ENCODE measurements around the gene MYMK.

Gene MYMK

GRCh38 chr9:133502112-133502511, 22.6 kb downstream of the MYMK start:
- no peak overlapping the region for H3K4me3 ChIP-seq (ENCODE audit: low read depth, low read length)
- TF ChIP-seq, protein P1, sequence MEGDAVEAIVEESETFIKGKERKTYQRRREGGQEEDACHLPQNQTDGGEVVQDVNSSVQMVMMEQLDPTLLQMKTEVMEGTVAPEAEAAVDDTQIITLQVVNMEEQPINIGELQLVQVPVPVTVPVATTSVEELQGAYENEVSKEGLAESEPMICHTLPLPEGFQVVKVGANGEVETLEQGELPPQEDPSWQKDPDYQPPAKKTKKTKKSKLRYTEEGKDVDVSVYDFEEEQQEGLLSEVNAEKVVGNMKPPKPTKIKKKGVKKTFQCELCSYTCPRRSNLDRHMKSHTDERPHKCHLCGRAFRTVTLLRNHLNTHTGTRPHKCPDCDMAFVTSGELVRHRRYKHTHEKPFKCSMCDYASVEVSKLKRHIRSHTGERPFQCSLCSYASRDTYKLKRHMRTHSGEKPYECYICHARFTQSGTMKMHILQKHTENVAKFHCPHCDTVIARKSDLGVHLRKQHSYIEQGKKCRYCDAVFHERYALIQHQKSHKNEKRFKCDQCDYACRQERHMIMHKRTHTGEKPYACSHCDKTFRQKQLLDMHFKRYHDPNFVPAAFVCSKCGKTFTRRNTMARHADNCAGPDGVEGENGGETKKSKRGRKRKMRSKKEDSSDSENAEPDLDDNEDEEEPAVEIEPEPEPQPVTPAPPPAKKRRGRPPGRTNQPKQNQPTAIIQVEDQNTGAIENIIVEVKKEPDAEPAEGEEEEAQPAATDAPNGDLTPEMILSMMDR (IDR thresholded peaks at IDR 0.05; ENCODE audit: insufficient read depth, low read depth, low read length, missing control alignments), result no peak
- DNase-seq (ENCODE audit: low read depth), result no peak

DNA sequence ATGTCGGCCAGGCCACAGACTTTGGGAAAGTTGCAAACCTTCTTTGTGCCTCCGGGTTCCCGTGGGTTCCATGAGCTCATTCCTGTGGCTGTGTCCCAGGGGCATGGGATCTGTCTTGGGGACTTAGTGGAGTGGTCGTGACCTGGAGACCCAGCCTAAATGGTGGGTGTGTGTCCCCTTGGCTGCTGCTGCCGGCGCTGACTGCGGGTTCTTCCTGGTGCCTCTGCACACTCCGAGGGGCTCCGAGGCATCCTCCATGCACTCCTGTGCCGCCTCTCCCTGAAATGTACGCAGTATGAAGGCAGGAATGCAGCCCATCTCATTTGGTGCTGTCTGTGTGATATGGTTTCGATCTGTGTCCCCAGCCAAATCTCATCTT, 24.9 kb downstream of the MYMK start:
- TF ChIP-seq, protein P1 (IDR thresholded peaks at IDR 0.05; ENCODE audit: insufficient read depth, low read depth, low read length, missing control alignments), result no peak
- no peak overlapping the region for H3K4me3 ChIP-seq (ENCODE audit: low read depth, low read length)
- DNase-seq (ENCODE audit: low read depth), result no peak

DNA sequence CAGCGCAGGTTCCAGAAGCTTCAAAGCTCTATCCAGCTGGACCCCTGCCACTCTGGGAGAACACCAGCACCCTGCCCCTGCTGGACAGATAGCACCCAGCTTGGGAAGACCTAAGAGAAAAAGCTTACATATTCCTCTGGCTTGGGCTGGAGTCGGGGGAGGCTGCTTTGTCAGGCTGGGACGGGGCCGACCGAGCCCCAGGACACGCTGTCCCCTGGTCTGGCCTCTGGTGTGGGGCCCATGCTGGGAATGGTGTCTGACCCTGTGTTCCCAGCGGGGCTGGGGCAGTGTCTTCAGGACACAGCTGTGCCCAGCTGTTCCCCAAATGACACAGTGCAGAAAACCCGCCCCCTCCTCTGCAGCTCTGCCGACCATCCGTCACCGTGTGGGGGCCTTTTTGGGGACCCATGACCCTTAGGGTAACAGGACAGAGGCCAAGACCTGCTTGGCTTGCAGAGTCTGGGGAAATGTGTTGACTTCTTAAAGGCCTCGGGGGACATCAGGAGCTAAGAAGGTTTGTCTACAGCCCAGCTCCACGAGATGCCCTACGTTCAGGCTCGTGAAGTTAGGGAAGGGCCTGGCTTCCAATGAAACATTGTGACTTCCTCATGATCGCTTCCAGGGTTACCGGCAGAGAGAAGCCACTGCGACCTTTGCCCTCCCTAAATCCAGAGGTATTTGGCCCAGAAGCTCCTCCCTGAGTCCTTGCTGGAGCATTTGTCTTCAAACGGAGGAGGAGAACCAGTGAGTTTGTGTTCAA, 25.4 kb downstream of the MYMK start:
- no peak overlapping the region for H3K4me3 ChIP-seq (ENCODE audit: low read depth, low read length)
- TF ChIP-seq, protein P1 (IDR thresholded peaks at IDR 0.05; ENCODE audit: insufficient read depth, low read depth, low read length, missing control alignments), result no peak
- DNase-seq (ENCODE audit: low read depth), result no peak

DNA sequence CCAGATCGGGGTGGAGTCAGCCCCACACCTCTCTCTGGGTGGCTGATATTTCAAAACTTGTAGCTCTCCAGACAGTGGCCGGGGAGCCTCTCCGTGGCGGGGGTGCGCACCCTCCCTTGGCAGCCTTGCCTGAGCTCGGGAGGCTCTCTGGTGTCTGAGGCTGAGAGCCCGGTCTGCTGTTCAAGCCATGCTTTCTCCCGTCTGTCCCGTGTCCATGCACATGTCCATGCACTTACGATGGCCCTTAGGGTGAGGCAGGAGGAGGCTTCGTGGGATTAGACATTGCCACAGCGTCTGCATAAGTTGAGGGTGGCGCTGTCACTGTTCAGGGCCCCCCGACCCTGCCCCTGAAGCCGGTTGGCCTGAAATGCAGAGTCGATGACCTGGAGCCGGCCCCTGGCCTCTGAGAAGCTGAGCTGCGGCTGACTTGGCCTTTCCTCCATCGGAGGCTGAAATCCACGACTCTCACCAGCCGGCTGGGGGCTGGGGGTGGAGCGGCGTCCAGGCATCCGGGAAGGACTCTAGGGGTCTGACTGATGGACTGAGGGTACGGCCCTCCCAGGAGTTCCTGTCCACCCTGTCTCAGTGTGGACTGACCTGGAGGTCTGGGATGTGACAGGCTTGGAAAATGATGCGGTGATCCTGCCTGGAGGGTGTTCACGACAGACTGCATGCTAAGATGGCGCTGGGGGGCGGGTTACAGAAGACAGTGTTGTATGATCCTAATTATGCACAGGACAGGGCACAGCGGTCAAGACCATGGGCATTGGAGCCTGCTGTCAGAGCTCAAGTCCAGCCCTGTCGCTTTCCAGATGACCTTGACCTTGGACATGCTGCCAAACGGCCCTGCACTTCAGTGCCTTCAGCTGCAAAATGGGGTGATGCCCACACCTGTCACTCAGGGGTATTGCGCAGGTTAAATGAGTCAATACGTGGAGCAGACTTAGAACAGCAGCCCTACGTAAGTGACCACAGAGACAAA, 27.6 kb downstream of the MYMK start:
- no peak for DNase-seq (ENCODE audit: low read depth)
- TF ChIP-seq, protein P1 (IDR thresholded peaks at IDR 0.05; ENCODE audit: insufficient read depth, low read depth, low read length, missing control alignments), result no peak

DNA sequence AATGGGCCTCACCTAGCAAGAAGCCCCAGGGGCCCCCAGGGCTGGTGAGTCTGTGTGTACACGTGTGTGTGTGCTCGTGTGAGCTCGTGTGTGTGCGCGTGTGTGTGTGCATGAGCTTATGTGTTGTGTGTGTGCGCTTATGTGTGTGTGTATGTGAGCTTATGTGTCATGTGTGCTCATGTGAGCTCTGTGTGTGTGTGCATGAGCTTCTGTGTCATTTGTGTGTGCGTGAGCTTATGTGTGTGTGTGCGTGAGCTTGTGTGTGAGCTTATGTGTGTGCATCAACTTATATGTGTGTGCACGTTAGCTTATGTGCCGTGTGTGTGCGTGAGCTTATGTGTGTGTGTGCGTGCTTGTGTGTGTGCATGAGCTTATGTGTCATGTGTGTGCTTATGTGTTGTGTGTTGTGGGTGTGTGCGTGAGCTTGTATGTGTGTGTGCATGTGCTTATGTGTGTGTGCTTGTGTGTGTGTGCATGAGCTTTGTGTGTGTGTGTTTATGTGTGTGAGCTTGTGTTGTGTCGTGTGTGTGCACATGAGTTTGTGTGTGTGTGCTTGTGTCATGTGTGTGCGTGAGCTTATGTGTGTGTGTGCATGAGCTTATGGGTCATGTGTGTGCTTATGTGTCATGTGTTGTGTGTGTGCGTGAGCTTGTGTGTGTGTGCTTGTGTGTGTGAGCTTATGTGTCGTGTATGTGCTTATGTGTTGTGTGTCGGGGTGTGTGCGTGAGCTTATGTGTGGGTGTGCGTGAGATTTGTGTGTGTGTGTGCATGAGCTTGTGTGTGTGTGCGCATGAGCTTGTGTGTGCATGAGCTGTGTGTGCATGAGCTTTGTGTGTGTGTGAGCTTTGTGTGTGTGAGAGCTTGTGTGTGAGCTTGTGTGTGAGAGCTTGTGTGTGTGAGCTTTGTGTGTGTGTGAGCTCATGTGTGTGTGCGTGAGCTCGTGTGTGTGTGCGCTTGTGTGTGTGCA, 29.1 kb downstream of the MYMK start:
- DNase-seq (ENCODE audit: low read depth), result no peak
- TF ChIP-seq, protein P1 (IDR thresholded peaks at IDR 0.05; ENCODE audit: insufficient read depth, low read depth, low read length, missing control alignments), result no peak
- no peak overlapping the region for H3K4me3 ChIP-seq (ENCODE audit: low read depth, low read length)

More for the DNA sequence above, 27.6 kb downstream of the MYMK start:
- no peak overlapping the region for H3K4me3 ChIP-seq (ENCODE audit: low read depth, low read length)

DNA sequence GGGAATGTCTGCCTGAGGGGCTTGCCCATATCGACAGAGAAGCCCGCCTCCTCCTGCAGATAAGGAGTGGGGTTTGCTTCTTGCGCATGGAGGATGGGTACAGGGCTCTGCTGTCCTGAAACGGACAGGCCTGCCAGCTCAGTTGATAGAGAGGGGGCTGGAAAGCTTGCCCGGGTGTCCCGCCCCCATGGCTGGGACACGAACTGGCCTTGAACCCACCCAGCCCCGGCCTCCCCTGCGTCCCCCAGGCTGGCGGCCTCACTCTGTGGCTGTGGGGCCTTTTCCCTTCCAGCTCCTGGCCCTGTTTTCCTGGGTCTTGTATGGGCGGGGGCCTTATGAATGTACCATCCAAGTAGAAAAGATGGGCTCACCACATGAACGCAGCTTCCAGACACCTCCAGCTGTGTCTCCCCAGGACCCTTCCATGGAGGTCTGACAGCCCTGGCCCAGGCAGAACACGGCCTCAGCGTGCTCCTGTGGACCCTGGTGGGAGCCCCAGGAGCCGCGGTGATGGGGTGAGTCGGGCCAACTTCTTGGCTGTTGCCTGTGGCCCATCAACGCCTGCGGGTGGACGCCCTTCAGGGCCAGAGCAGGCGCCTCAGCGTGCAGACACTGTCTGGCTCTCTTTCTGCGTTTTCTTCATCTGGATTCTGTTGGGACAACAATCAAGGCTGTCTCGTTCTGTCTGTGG, 30.0 kb downstream of the MYMK start:
- TF ChIP-seq, protein P1 (IDR thresholded peaks at IDR 0.05; ENCODE audit: insufficient read depth, low read depth, low read length, missing control alignments), result no peak
- no peak for DNase-seq (ENCODE audit: low read depth)
- no peak overlapping the region for H3K4me3 ChIP-seq (ENCODE audit: low read depth, low read length)
